T-helper 2 cell (primary cell): ENCODE measurements around the gene SPOCD1.
A peak's percentile ranks its signal among the peaks of the same experiment; 100 is the strongest.
"Not testable (repeated sequence)": the region's sequence is repeated elsewhere in the genome, so short reads cannot be mapped to it uniquely, and the experiment has no call there.

ENCODE experiments used
- DNase-seq, 5 experiments: peaks; one replicate each; pipeline versions ENCODE4 v3.0.0 to v3.0.0-alpha.2; 2012 to 2022

SPOCD1 gene

GRCh38 chr1:31828926-31829690 is 13.3 kb upstream of the SPOCD1 start:
- DNase-seq, result no peak

- DNase-seq, result peak in 1 of 5 experiments; percentile 55
These were observed 12.5 kb upstream of the SPOCD1 start for GRCh38 chr1:31828341-31828740.

GRCh38 chr1:31823780-31824179 is 8.0 kb upstream of the SPOCD1 start:
- no peak for DNase-seq

GRCh38 chr1:31822766-31823165 is 6.9 kb upstream of the SPOCD1 start:
- DNase-seq, result no peak

- not testable (repeated sequence) for DNase-seq
These were observed 4.4 kb upstream of the SPOCD1 start for GRCh38 chr1:31820196-31820595.

GRCh38 chr1:31818206-31818605 is 2.4 kb upstream of the SPOCD1 start:
- no peak for DNase-seq

GRCh38 chr1:31816947-31817346 is 1.1 kb upstream of the SPOCD1 start:
- DNase-seq, result not testable (repeated sequence)

- DNase-seq, result not testable (repeated sequence)
These were observed 679 bp upstream of the SPOCD1 start for GRCh38 chr1:31816501-31816900.

- DNase-seq, result no peak
These were observed 546 bp downstream of the SPOCD1 start for GRCh38 chr1:31815307-31815645.

GRCh38 chr1:31814631-31815306 is 1.1 kb downstream of the SPOCD1 start:
- no peak for DNase-seq

- DNase-seq, result no peak
These were observed 1.7 kb downstream of the SPOCD1 start for GRCh38 chr1:31814041-31814511.

GRCh38 chr1:31812158-31812829 is 3.5 kb downstream of the SPOCD1 start:
- no peak for DNase-seq

- DNase-seq, result no peak
These were observed 4.2 kb downstream of the SPOCD1 start for GRCh38 chr1:31811605-31812004.

GRCh38 chr1:31809698-31810097 is 6.1 kb downstream of the SPOCD1 start:
- no peak for DNase-seq

- no peak for DNase-seq
These were observed 8.4 kb downstream of the SPOCD1 start for GRCh38 chr1:31807273-31808048.

- no peak for DNase-seq
These were observed 10.5 kb downstream of the SPOCD1 start for GRCh38 chr1:31805318-31805717.

GRCh38 chr1:31804098-31804497 is 11.7 kb downstream of the SPOCD1 start:
- DNase-seq, result no peak

GRCh38 chr1:31803610-31804009 is 12.2 kb downstream of the SPOCD1 start:
- no peak for DNase-seq

- DNase-seq, result no peak
These were observed 13.4 kb downstream of the SPOCD1 start for GRCh38 chr1:31802190-31803150.

- no peak for DNase-seq
These were observed 14.4 kb downstream of the SPOCD1 start for GRCh38 chr1:31801458-31801857.

- DNase-seq, result no peak
These were observed 15.2 kb downstream of the SPOCD1 start for GRCh38 chr1:31800674-31800967.
